Measurements from ENCODE around the gene PDLIM7. TPM values are rescaled to one million over a fixed set of nuclear protein-coding genes. Genes with fewer than 3 reads are reported as not detected.

Gene PDLIM7
- total and polyA plus RNA-seq, 2 donors: 102 to 728 TPM

- DNase-seq (ENCODE audit: extremely low spot score): no peak
- H3K27ac ChIP-seq (ENCODE audit: low read depth): no peak overlapping the region
- peaks cover 2% of the 10 kb centered on the region for H3K36me3 ChIP-seq (ENCODE audit: insufficient read depth)
- H3K4me3 ChIP-seq (ENCODE audit: low read depth, low read length): no peak overlapping the region
- WGBS: 85% methylated on average over 17 of the region's 17 CpGs
- H3K4me1 ChIP-seq (ENCODE audit: insufficient read depth): no peaks in the 10 kb centered on the region
Measured at GRCh38 chr5:177507596-177508220, 10.3 kb upstream of the PDLIM7 start.

- H3K27ac ChIP-seq (ENCODE audit: low read depth): no peak overlapping the region
- no peak for DNase-seq (ENCODE audit: extremely low spot score)
- peaks cover 2% of the 10 kb centered on the region for H3K36me3 ChIP-seq (ENCODE audit: insufficient read depth)
- WGBS: 86% methylated on average over 9 of the region's 9 CpGs
- no peak overlapping the region for H3K4me3 ChIP-seq (ENCODE audit: low read depth, low read length)
- H3K4me1 ChIP-seq (ENCODE audit: insufficient read depth): no peaks in the 10 kb centered on the region
Measured at GRCh38 chr5:177507165-177507564, 9.8 kb upstream of the PDLIM7 start.

GRCh38 chr5:177505075-177505474 lies 7.7 kb upstream of the PDLIM7 start:
- no peak for DNase-seq (ENCODE audit: extremely low spot score)
- Histone ChIP-seq H3K4me3 (ENCODE audit: low read depth, low read length) (no peak overlapping the region), H3K36me3 (ENCODE audit: insufficient read depth) (no peaks in the 10 kb centered on the region), H3K27ac (ENCODE audit: low read depth) (no peak overlapping the region), H3K4me1 (ENCODE audit: insufficient read depth) (no peaks in the 10 kb centered on the region)
- WGBS: 92% methylated on average over 4 of the region's 4 CpGs

GRCh38 chr5:177504086-177505056 lies 7.0 kb upstream of the PDLIM7 start:
- 92% methylated on average over 47 of the region's 47 CpGs for WGBS
- no peak for DNase-seq (ENCODE audit: extremely low spot score)

GRCh38 chr5:177503351-177504085 lies 6.1 kb upstream of the PDLIM7 start:
- H3K27ac ChIP-seq (ENCODE audit: low read depth): no peak overlapping the region
- 89% methylated on average over 24 of the region's 24 CpGs for WGBS
- H3K4me1 ChIP-seq (ENCODE audit: insufficient read depth): no peaks in the 10 kb centered on the region

More at GRCh38 chr5:177504086-177505056, 7.0 kb upstream of the PDLIM7 start:
- H3K27ac ChIP-seq (ENCODE audit: low read depth): no peak overlapping the region
- H3K4me1 ChIP-seq (ENCODE audit: insufficient read depth): no peaks in the 10 kb centered on the region
- H3K4me3 ChIP-seq (ENCODE audit: low read depth, low read length): no peak overlapping the region
- H3K36me3 ChIP-seq (ENCODE audit: insufficient read depth): no peaks in the 10 kb centered on the region

GRCh38 chr5:177502886-177503285 lies 5.5 kb upstream of the PDLIM7 start:
- no peaks in the 10 kb centered on the region for H3K36me3 ChIP-seq (ENCODE audit: insufficient read depth)
- H3K4me1 ChIP-seq (ENCODE audit: insufficient read depth): no peaks in the 10 kb centered on the region
- 84% methylated on average over 16 of the region's 16 CpGs for WGBS
- DNase-seq (ENCODE audit: extremely low spot score): no peak
- no peak overlapping the region for H3K27ac ChIP-seq (ENCODE audit: low read depth)
- no peak overlapping the region for H3K4me3 ChIP-seq (ENCODE audit: low read depth, low read length)

More at GRCh38 chr5:177503351-177504085, 6.1 kb upstream of the PDLIM7 start:
- Histone ChIP-seq H3K4me3 (ENCODE audit: low read depth, low read length) (no peak overlapping the region), H3K36me3 (ENCODE audit: insufficient read depth) (no peaks in the 10 kb centered on the region)
- DNase-seq (ENCODE audit: extremely low spot score): no peak

- no peak for DNase-seq (ENCODE audit: extremely low spot score)
- no peak overlapping the region for H3K27ac ChIP-seq (ENCODE audit: low read depth)
- WGBS: 67% methylated on average over 9 of the region's 9 CpGs
- no peaks in the 10 kb centered on the region for H3K4me1 ChIP-seq (ENCODE audit: insufficient read depth)
- H3K36me3 ChIP-seq (ENCODE audit: insufficient read depth): no peaks in the 10 kb centered on the region
- H3K4me3 ChIP-seq (ENCODE audit: low read depth, low read length): no peak overlapping the region
Measured at GRCh38 chr5:177501874-177502678, 4.7 kb upstream of the PDLIM7 start.

- DNase-seq (ENCODE audit: extremely low spot score): no peak
- WGBS: 18% methylated on average over 10 of the region's 10 CpGs
- no peak overlapping the region for H3K4me3 ChIP-seq (ENCODE audit: low read depth, low read length)
- H3K36me3 ChIP-seq (ENCODE audit: insufficient read depth): no peaks in the 10 kb centered on the region
- H3K27ac ChIP-seq (ENCODE audit: low read depth): no peak overlapping the region
- H3K4me1 ChIP-seq (ENCODE audit: insufficient read depth): no peaks in the 10 kb centered on the region
Measured at GRCh38 chr5:177500685-177501522, 3.5 kb upstream of the PDLIM7 start.

- Histone ChIP-seq H3K27ac (ENCODE audit: low read depth) (no peak overlapping the region), H3K4me3 (ENCODE audit: low read depth, low read length) (no peak overlapping the region), H3K36me3 (ENCODE audit: insufficient read depth) (no peaks in the 10 kb centered on the region), H3K4me1 (ENCODE audit: insufficient read depth) (no peaks in the 10 kb centered on the region)
- 87% methylated on average over 6 of the region's 6 CpGs for WGBS
- no peak for DNase-seq (ENCODE audit: extremely low spot score)
Measured at GRCh38 chr5:177499842-177500241, 2.4 kb upstream of the PDLIM7 start.

- Histone ChIP-seq H3K4me1 (ENCODE audit: insufficient read depth) (no peaks in the 10 kb centered on the region), H3K36me3 (ENCODE audit: insufficient read depth) (no peaks in the 10 kb centered on the region), H3K4me3 (ENCODE audit: low read depth, low read length) (peak overlapping the region; percentile 74), H3K27ac (ENCODE audit: low read depth) (peak overlapping the region; percentile 14)
- DNase-seq (ENCODE audit: extremely low spot score): no peak
- 10% methylated on average over 48 of the region's 48 CpGs for WGBS
Measured at GRCh38 chr5:177498013-177498787, 796 bp upstream of the PDLIM7 start.

GRCh38 chr5:177496727-177497291 lies 595 bp downstream of the PDLIM7 start:
- peak overlapping the region; percentile 86 for H3K27ac ChIP-seq (ENCODE audit: low read depth)
- WGBS: 2% methylated on average over 27 of the region's 29 CpGs
- DNase-seq (ENCODE audit: extremely low spot score): peak; percentile 64
- H3K4me1 ChIP-seq (ENCODE audit: insufficient read depth): no peaks in the 10 kb centered on the region
- peak overlapping the region; percentile 74 for H3K4me3 ChIP-seq (ENCODE audit: low read depth, low read length)
- no peaks in the 10 kb centered on the region for H3K36me3 ChIP-seq (ENCODE audit: insufficient read depth)
